Liver (tissue), 3 donors: Measurements from ENCODE around the gene KBTBD2.

Source experiments
- ATF3 ChIP-seq: IDR thresholded peaks from 2 replicates; pipeline ENCODE4 v1.6.1; 2016; ENCODE audit warnings: antibody characterized with exemption
- EGR1 ChIP-seq, 2 donors: IDR thresholded peaks; 2 replicates each; pipeline ENCODE4 v1.6.1; 2016 to 2018; ENCODE audit warnings: antibody characterized with exemption in 2 of 2, low read depth in 2 of 2
- FOXA1 ChIP-seq: IDR thresholded peaks from 2 replicates; pipeline ENCODE4 v1.6.1; 2016; ENCODE audit warnings: antibody characterized with exemption
- FOXA2 ChIP-seq: IDR thresholded peaks from 2 replicates; pipeline ENCODE4 v1.6.1; 2016; ENCODE audit warnings: antibody characterized with exemption
- GABPA ChIP-seq, 2 donors: IDR thresholded peaks in 1 of 2; conservative IDR thresholded peaks in 1 of 2; 2 replicates each; pipeline ENCODE4 v1.6.1; 2016; ENCODE audit warnings: antibody characterized with exemption in 2 of 2, mild to moderate bottlenecking in 1 of 2, moderate library complexity in 1 of 2
- HNF4A ChIP-seq, 2 donors: conservative IDR thresholded peaks; 2 replicates each; pipeline ENCODE4 v1.6.1; 2016; ENCODE audit warnings: antibody characterized with exemption in 2 of 2, mild to moderate bottlenecking in 2 of 2
- RAD21 ChIP-seq, 2 donors: IDR thresholded peaks; 2 replicates each; pipeline ENCODE4 v1.6.1; 2016; ENCODE audit warnings: antibody characterized with exemption in 2 of 2, mild to moderate bottlenecking in 2 of 2
- REST ChIP-seq: IDR thresholded peaks from 2 replicates; pipeline ENCODE4 v1.6.1; 2016; ENCODE audit warnings: antibody characterized with exemption, mild to moderate bottlenecking
- SP1 ChIP-seq: IDR thresholded peaks from 2 replicates; pipeline ENCODE4 v1.6.1; 2018; ENCODE audit warnings: antibody characterized with exemption, mild to moderate bottlenecking
- TAF1 ChIP-seq: conservative IDR thresholded peaks from 2 replicates; pipeline ENCODE4 v1.6.1; 2016; ENCODE audit warnings: antibody characterized with exemption, mild to moderate bottlenecking
- YY1 ChIP-seq: IDR thresholded peaks from 2 replicates; pipeline ENCODE4 v1.6.1; 2016; ENCODE audit warnings: antibody characterized with exemption, mild to moderate bottlenecking
- ZBTB33 ChIP-seq: IDR thresholded peaks from 2 replicates; pipeline ENCODE4 v1.6.1; 2016; ENCODE audit warnings: antibody characterized with exemption
- TF ChIP-seq, protein P1 (sequence below): fragments of 150-350 bp; IDR thresholded peaks from 2 replicates; pipeline ENCODE4 v1.5.1; 2017; ENCODE audit warnings: improper control_type of control experiment, low read depth, low read length; ENCODE audit not compliant: missing input control
- TF ChIP-seq, protein P2 (sequence below): IDR thresholded peaks from 2 replicates; pipeline ENCODE4 v1.6.1; 2016; ENCODE audit warnings: antibody characterized with exemption
- donor health status: healthy.
- donor health status: healthy.

DNA sequence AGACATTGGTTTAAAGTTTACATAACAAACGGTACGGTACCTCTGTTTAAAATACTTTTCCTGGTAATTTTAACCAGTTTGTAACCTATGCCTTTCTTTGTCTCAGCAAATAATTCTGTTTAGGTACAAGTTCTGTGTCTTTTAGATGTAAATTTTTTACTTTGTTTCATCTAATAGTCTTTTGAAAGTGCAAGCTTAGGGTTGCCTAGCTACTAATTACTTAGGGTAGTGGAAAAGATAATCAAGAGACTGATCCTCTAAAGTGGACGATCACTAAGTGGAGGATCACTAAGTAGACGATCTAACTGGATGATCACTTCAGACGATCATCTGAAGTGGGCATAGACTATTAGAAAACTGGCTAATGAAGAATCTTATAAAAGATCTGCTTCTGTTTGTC, 49.6 kb upstream of the KBTBD2 start:
- TF ChIP-seq, protein P1, sequence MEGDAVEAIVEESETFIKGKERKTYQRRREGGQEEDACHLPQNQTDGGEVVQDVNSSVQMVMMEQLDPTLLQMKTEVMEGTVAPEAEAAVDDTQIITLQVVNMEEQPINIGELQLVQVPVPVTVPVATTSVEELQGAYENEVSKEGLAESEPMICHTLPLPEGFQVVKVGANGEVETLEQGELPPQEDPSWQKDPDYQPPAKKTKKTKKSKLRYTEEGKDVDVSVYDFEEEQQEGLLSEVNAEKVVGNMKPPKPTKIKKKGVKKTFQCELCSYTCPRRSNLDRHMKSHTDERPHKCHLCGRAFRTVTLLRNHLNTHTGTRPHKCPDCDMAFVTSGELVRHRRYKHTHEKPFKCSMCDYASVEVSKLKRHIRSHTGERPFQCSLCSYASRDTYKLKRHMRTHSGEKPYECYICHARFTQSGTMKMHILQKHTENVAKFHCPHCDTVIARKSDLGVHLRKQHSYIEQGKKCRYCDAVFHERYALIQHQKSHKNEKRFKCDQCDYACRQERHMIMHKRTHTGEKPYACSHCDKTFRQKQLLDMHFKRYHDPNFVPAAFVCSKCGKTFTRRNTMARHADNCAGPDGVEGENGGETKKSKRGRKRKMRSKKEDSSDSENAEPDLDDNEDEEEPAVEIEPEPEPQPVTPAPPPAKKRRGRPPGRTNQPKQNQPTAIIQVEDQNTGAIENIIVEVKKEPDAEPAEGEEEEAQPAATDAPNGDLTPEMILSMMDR, result no peak
- no peak for TF ChIP-seq REST
- TF ChIP-seq TAF1, result no peak
- no peak for TF ChIP-seq GABPA (IDR thresholded peaks at IDR 0.05 in 1 of 2, conservative IDR thresholded peaks at IDR 0.05 in 1 of 2)
- no peak for TF ChIP-seq RAD21 (IDR thresholded peaks at IDR 0.05)
- no peak for TF ChIP-seq ATF3
- TF ChIP-seq, protein P2, sequence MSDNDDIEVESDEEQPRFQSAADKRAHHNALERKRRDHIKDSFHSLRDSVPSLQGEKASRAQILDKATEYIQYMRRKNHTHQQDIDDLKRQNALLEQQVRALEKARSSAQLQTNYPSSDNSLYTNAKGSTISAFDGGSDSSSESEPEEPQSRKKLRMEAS, result no peak
- no peak for TF ChIP-seq YY1
- no peak for TF ChIP-seq SP1
- TF ChIP-seq EGR1 (IDR thresholded peaks at IDR 0.05; ENCODE audit: low read depth in 2 of 2), result no peak
- TF ChIP-seq FOXA2, result no peak
- no peak for TF ChIP-seq ZBTB33
- TF ChIP-seq HNF4A (conservative IDR thresholded peaks at IDR 0.05), result no peak
- no peak for TF ChIP-seq FOXA1
